Mucosa of descending colon (tissue), 3 donors: ENCODE measurements around the gene IQCN. TPM values are rescaled to one million over a fixed set of nuclear protein-coding genes. Genes with fewer than 3 reads are reported as not detected.

Experiments used
- ATAC-seq: fragments of 200-7000 bp; cut with Tn5 transposase; one replicate; pipeline ENCODE4 v1.9.1; 2020; ENCODE audit warnings: mild to moderate bottlenecking, moderate library complexity
- DNase-seq, 3 donors: peaks; one replicate each; pipeline ENCODE4 v3.0.0-alpha.2; 2020
- H3K36me3 ChIP-seq: fragments of 200-600 bp; one replicate; pipeline ENCODE4 v1.8.0; 2021; ENCODE audit warnings: low read depth, mild to moderate bottlenecking
- H3K4me1 ChIP-seq: fragments of 200-600 bp; one replicate; pipeline ENCODE4 v1.8.0; 2021; ENCODE audit warnings: low read depth, mild to moderate bottlenecking
- H3K4me3 ChIP-seq: fragments of 200-600 bp; one replicate; pipeline ENCODE4 v1.8.0; 2021; ENCODE audit warnings: mild to moderate bottlenecking
- H3K9me3 ChIP-seq: fragments of 200-600 bp; one replicate; pipeline ENCODE4 v1.8.0; 2021; ENCODE audit warnings: mild to moderate bottlenecking
- intact Hi-C, 2 donors: fragments of 100-400 bp; cut with DNase I in 1 of 2; cut with micrococcal nuclease in 1 of 2; formaldehyde crosslinking; loops; one replicate each; pipeline versions ENCODE4 v1.11.0 to v1.11.1; 2022; cut with DNase I, micrococcal nuclease
- total RNA-seq, 3 donors: library from RNA; stranded (reverse); fragmentation: NEBNext Ultra II Directional in 2 of 3; extraction: Animal tissue kit (Norgen Biotek cat#: 25700) in 2 of 3; gene quantifications; one replicate each; pipeline versions ENCODE4 v1.2.1 to v1.2.4, GENCODE V29; 2021 to 2023
- TF ChIP-seq, protein P1 (sequence below): fragments of 200-600 bp; IDR thresholded peaks from one replicate; pipeline ENCODE4 v1.8.0; 2022; ENCODE audit warnings: antibody characterized with exemption, mild to moderate bottlenecking
- donor health status: DM: no; HTN: no; CAD: no; lungs with moderate emphysema.
- donor health status: DM: no; HTN: no; CAD: no.
- donor health status: DM: no; HTN: yes; CAD: no.

Gene IQCN
- total RNA-seq, 3 donors from 2014 or later = 4.4 to 10.6 (median 8.0) TPM

DNA sequence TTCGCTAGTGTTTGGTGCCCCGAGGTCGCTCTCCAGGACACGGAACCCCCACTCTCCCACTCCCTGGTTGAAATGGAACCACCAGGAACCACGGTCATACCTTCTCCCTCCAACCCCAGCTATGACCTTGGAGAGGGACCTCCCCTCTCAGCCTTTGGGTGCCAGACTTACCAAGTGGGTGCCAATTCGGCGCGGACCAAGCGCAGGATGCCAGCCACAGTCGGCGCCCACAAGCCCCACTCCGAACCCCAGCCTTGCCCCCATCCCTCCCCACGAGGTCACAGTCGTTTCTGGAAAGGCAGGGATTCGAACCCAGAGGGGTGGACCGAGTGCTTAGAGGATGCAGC lies 48.9 kb downstream of the IQCN start:
- ATAC-seq (no peak), DNase-seq (no peak)
- Histone ChIP-seq H3K4me1 (peaks cover 15% of the 10 kb centered on the region), H3K9me3 (no peaks in the 10 kb centered on the region), H3K4me3 (no peak overlapping the region), H3K36me3 (peaks cover 3% of the 10 kb centered on the region)
- TF ChIP-seq, protein P1, sequence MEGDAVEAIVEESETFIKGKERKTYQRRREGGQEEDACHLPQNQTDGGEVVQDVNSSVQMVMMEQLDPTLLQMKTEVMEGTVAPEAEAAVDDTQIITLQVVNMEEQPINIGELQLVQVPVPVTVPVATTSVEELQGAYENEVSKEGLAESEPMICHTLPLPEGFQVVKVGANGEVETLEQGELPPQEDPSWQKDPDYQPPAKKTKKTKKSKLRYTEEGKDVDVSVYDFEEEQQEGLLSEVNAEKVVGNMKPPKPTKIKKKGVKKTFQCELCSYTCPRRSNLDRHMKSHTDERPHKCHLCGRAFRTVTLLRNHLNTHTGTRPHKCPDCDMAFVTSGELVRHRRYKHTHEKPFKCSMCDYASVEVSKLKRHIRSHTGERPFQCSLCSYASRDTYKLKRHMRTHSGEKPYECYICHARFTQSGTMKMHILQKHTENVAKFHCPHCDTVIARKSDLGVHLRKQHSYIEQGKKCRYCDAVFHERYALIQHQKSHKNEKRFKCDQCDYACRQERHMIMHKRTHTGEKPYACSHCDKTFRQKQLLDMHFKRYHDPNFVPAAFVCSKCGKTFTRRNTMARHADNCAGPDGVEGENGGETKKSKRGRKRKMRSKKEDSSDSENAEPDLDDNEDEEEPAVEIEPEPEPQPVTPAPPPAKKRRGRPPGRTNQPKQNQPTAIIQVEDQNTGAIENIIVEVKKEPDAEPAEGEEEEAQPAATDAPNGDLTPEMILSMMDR = no peak
- intact Hi-C loops = no loop called here

GRCh38 chr19:18224525-18225354 lies 49.5 kb downstream of the IQCN start:
- peak; percentile 99 for ATAC-seq
- Histone ChIP-seq H3K36me3 (peaks cover 3% of the 10 kb centered on the region), H3K9me3 (no peaks in the 10 kb centered on the region), H3K4me1 (peaks cover 15% of the 10 kb centered on the region), H3K4me3 (no peak overlapping the region)
- intact Hi-C loops = no loop called here
- peak; percentile 97 to 99 (median 98) for DNase-seq
- TF ChIP-seq, protein P1 = no peak

- intact Hi-C loops = no loop called here
- DNase-seq = peak; percentile 47 to 74 (median 70)
- H3K4me3 ChIP-seq = no peak overlapping the region
- H3K9me3 ChIP-seq = no peaks in the 10 kb centered on the region
- TF ChIP-seq, protein P1 = no peak
- peak; percentile 51 for ATAC-seq
- H3K4me1 ChIP-seq = peaks cover 15% of the 10 kb centered on the region
- peaks cover 3% of the 10 kb centered on the region for H3K36me3 ChIP-seq
Observed at GRCh38 chr19:18223860-18224524, 50.3 kb downstream of the IQCN start.

GRCh38 chr19:18221815-18222725 lies 52.2 kb downstream of the IQCN start:
- intact Hi-C loops = no loop called here
- H3K4me1 ChIP-seq = peaks cover 15% of the 10 kb centered on the region
- TF ChIP-seq, protein P1 = no peak
- H3K36me3 ChIP-seq = peaks cover 3% of the 10 kb centered on the region
- no peak overlapping the region for H3K4me3 ChIP-seq
- no peak for ATAC-seq
- no peak for DNase-seq
- no peaks in the 10 kb centered on the region for H3K9me3 ChIP-seq

- H3K36me3 ChIP-seq = peaks cover 3% of the 10 kb centered on the region
- no peak overlapping the region for H3K4me3 ChIP-seq
- H3K9me3 ChIP-seq = no peaks in the 10 kb centered on the region
- ATAC-seq (no peak), DNase-seq (peak in 2 of 3 donors; percentile 35 to 47)
- intact Hi-C loops = no loop called here
- TF ChIP-seq, protein P1 = no peak
- H3K4me1 ChIP-seq = peaks cover 12% of the 10 kb centered on the region
Observed at GRCh38 chr19:18220632-18221275, 53.5 kb downstream of the IQCN start.
